ENCODE measurements around the gene SLX1A. TPM values are rescaled to one million over a fixed set of nuclear protein-coding genes. Genes with fewer than 3 reads are reported as not detected.

Gene SLX1A
- total RNA-seq, 1 experiment from 2014 or later, result 53.2 TPM

DNA sequence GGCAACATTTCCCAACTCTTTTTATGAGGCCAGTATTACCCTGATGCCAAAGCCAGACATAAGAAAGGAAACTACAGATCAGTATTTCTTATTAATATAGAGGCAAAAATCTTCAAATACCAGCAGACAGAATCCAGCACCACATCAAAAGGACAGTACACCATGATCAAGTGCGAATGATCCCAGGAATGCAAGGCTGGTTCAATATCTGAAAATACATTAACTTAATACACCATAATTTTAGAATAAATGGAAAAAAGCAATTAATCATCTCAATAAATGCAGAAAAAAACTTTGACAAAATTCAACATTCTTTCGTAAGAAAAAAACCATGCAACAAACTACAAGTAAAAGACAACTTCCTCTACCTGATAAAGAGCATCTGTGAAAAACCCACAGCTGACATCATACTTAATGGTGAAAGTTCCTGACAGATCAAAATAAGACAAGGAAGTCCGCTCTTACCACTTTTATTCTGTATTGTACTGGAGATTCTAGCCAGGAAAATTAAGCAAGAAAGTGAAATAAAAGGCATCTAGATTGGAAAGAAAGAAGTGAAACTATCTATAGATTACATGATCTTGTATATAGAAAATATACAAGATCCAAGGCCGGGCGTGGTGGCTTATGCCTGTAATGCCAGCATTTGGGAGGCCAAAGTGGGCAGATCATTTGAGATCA, 44.3 kb upstream of the SLX1A start:
- DNase-seq (ENCODE audit: low spot score), result no peak
- H3K9me3 Mint-ChIP-seq, result peaks cover 18% of the 10 kb centered on the region
- no peak overlapping the region for H3K4me3 Mint-ChIP-seq
- POLR2A ChIA-PET, result no interaction called here
- peaks cover 35% of the 10 kb centered on the region for H3K27me3 Mint-ChIP-seq (ENCODE audit: low read depth)
- H3K36me3 Mint-ChIP-seq, result no peaks in the 10 kb centered on the region; the same call in 1 of the 2 replicates
- TF ChIP-seq SMAD4 (CRISPR knock-in tag; IDR thresholded peaks at IDR 0.05), result no peak
- TF ChIP-seq, protein P1, sequence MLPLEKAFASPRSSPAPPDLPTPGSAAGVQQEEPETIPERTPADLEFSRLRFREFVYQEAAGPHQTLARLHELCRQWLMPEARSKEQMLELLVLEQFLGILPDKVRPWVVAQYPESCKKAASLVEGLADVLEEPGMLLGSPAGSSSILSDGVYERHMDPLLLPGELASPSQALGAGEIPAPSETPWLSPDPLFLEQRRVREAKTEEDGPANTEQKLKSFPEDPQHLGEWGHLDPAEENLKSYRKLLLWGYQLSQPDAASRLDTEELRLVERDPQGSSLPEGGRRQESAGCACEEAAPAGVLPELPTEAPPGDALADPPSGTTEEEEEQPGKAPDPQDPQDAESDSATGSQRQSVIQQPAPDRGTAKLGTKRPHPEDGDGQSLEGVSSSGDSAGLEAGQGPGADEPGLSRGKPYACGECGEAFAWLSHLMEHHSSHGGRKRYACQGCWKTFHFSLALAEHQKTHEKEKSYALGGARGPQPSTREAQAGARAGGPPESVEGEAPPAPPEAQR (CRISPR knock-in tag; IDR thresholded peaks at IDR 0.05), result no peak
- TF ChIP-seq, protein P2, sequence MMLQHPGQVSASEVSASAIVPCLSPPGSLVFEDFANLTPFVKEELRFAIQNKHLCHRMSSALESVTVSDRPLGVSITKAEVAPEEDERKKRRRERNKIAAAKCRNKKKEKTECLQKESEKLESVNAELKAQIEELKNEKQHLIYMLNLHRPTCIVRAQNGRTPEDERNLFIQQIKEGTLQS (CRISPR knock-in tag; conservative IDR thresholded peaks at IDR 0.05), result no peak
- TF ChIP-seq NFATC4 (CRISPR knock-in tag; IDR thresholded peaks at IDR 0.05), result no peak
- no peak for ATAC-seq
- H3K4me1 Mint-ChIP-seq, result no peaks in the 10 kb centered on the region
- CTCF ChIA-PET, result interaction anchor here (0.6 kb wide), 1 partner anchor 10 kb away, joined by 6 read pairs; no protein-coding TSS in a partner anchor
- H3K27ac Mint-ChIP-seq, result no peak overlapping the region

DNA sequence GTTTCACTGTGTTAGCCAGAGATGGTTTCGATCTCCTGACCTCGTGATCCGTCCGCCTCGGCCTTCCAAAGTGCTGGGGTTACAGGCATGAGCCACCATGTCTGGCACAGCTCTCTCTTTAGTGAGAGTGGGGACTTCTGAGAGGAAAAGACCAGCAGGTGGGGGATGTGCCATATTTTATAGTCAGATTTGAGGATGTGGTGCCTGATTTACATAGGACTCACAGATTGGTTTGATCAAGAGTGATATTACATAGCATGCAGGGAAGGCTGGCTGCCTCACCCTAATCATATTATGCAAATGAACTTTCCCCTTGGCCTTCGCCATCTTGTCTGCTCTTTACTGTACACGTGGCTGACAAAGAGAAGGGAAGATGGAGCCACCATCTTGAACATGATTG, 42.6 kb upstream of the SLX1A start:
- Mint-ChIP-seq H3K36me3 (no peaks in the 10 kb centered on the region; the same call in 1 of the 2 replicates), H3K9me3 (peaks cover 15% of the 10 kb centered on the region), H3K4me1 (no peaks in the 10 kb centered on the region), H3K27ac (no peak overlapping the region), H3K27me3 (ENCODE audit: low read depth) (peaks cover 35% of the 10 kb centered on the region), H3K4me3 (no peak overlapping the region)
- POLR2A ChIA-PET, result no interaction called here
- ATAC-seq (no peak), DNase-seq (ENCODE audit: low spot score) (no peak)
- CTCF ChIA-PET, result interaction anchor here (0.8 to 1.3 kb wide), 2 partner anchors 8 to 39 kb away, joined by 4 read pairs; no protein-coding TSS in a partner anchor
- TF ChIP-seq RORB (CRISPR knock-in tag; IDR thresholded peaks at IDR 0.05), result no peak
- TF ChIP-seq SMAD3 (CRISPR knock-in tag; IDR thresholded peaks at IDR 0.05; ENCODE audit: borderline replicate concordance), result no peak
- TF ChIP-seq, protein P3, sequence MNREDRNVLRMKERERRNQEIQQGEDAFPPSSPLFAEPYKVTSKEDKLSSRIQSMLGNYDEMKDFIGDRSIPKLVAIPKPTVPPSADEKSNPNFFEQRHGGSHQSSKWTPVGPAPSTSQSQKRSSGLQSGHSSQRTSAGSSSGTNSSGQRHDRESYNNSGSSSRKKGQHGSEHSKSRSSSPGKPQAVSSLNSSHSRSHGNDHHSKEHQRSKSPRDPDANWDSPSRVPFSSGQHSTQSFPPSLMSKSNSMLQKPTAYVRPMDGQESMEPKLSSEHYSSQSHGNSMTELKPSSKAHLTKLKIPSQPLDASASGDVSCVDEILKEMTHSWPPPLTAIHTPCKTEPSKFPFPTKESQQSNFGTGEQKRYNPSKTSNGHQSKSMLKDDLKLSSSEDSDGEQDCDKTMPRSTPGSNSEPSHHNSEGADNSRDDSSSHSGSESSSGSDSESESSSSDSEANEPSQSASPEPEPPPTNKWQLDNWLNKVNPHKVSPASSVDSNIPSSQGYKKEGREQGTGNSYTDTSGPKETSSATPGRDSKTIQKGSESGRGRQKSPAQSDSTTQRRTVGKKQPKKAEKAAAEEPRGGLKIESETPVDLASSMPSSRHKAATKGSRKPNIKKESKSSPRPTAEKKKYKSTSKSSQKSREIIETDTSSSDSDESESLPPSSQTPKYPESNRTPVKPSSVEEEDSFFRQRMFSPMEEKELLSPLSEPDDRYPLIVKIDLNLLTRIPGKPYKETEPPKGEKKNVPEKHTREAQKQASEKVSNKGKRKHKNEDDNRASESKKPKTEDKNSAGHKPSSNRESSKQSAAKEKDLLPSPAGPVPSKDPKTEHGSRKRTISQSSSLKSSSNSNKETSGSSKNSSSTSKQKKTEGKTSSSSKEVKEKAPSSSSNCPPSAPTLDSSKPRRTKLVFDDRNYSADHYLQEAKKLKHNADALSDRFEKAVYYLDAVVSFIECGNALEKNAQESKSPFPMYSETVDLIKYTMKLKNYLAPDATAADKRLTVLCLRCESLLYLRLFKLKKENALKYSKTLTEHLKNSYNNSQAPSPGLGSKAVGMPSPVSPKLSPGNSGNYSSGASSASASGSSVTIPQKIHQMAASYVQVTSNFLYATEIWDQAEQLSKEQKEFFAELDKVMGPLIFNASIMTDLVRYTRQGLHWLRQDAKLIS (CRISPR knock-in tag; IDR thresholded peaks at IDR 0.05; ENCODE audit: borderline replicate concordance), result no peak
- no peak for TF ChIP-seq NFYB (CRISPR knock-in tag; conservative IDR thresholded peaks at IDR 0.05; ENCODE audit: low read depth)
- TF ChIP-seq NFATC4 (CRISPR knock-in tag; IDR thresholded peaks at IDR 0.05), result no peak
- no peak for TF ChIP-seq EMX1 (CRISPR knock-in tag; IDR thresholded peaks at IDR 0.05)
- TF ChIP-seq, protein P4, sequence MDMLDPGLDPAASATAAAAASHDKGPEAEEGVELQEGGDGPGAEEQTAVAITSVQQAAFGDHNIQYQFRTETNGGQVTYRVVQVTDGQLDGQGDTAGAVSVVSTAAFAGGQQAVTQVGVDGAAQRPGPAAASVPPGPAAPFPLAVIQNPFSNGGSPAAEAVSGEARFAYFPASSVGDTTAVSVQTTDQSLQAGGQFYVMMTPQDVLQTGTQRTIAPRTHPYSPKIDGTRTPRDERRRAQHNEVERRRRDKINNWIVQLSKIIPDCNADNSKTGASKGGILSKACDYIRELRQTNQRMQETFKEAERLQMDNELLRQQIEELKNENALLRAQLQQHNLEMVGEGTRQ (CRISPR knock-in tag; IDR thresholded peaks at IDR 0.05), result no peak
- TF ChIP-seq MYBL2 (CRISPR knock-in tag; IDR thresholded peaks at IDR 0.05), result no peak
- TF ChIP-seq JUN (CRISPR knock-in tag; IDR thresholded peaks at IDR 0.05), result no peak
- TF ChIP-seq ZNF317 (CRISPR knock-in tag; IDR thresholded peaks at IDR 0.05; ENCODE audit: borderline replicate concordance, low read depth), result no peak
- TF ChIP-seq, protein P1 (CRISPR knock-in tag; IDR thresholded peaks at IDR 0.05), result no peak
- no peak for TF ChIP-seq SMAD4 (CRISPR knock-in tag; IDR thresholded peaks at IDR 0.05)
- TF ChIP-seq, protein P5, sequence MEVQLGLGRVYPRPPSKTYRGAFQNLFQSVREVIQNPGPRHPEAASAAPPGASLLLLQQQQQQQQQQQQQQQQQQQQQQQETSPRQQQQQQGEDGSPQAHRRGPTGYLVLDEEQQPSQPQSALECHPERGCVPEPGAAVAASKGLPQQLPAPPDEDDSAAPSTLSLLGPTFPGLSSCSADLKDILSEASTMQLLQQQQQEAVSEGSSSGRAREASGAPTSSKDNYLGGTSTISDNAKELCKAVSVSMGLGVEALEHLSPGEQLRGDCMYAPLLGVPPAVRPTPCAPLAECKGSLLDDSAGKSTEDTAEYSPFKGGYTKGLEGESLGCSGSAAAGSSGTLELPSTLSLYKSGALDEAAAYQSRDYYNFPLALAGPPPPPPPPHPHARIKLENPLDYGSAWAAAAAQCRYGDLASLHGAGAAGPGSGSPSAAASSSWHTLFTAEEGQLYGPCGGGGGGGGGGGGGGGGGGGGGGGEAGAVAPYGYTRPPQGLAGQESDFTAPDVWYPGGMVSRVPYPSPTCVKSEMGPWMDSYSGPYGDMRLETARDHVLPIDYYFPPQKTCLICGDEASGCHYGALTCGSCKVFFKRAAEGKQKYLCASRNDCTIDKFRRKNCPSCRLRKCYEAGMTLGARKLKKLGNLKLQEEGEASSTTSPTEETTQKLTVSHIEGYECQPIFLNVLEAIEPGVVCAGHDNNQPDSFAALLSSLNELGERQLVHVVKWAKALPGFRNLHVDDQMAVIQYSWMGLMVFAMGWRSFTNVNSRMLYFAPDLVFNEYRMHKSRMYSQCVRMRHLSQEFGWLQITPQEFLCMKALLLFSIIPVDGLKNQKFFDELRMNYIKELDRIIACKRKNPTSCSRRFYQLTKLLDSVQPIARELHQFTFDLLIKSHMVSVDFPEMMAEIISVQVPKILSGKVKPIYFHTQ (CRISPR knock-in tag; IDR thresholded peaks at IDR 0.05), result no peak
- TF ChIP-seq CREB1 (CRISPR knock-in tag; IDR thresholded peaks at IDR 0.05), result no peak
- no peak for TF ChIP-seq OVOL2 (CRISPR knock-in tag; IDR thresholded peaks at IDR 0.05; ENCODE audit: borderline replicate concordance)
- TF ChIP-seq, protein P6, sequence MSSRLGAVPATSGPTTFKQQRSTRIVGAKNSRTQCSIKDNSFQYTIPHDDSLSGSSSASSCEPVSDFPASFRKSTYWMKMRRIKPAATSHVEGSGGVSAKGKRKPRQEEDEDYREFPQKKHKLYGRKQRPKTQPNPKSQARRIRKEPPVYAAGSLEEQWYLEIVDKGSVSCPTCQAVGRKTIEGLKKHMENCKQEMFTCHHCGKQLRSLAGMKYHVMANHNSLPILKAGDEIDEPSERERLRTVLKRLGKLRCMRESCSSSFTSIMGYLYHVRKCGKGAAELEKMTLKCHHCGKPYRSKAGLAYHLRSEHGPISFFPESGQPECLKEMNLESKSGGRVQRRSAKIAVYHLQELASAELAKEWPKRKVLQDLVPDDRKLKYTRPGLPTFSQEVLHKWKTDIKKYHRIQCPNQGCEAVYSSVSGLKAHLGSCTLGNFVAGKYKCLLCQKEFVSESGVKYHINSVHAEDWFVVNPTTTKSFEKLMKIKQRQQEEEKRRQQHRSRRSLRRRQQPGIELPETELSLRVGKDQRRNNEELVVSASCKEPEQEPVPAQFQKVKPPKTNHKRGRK (CRISPR knock-in tag; IDR thresholded peaks at IDR 0.05; ENCODE audit: borderline replicate concordance), result no peak
- TF ChIP-seq, protein P7, sequence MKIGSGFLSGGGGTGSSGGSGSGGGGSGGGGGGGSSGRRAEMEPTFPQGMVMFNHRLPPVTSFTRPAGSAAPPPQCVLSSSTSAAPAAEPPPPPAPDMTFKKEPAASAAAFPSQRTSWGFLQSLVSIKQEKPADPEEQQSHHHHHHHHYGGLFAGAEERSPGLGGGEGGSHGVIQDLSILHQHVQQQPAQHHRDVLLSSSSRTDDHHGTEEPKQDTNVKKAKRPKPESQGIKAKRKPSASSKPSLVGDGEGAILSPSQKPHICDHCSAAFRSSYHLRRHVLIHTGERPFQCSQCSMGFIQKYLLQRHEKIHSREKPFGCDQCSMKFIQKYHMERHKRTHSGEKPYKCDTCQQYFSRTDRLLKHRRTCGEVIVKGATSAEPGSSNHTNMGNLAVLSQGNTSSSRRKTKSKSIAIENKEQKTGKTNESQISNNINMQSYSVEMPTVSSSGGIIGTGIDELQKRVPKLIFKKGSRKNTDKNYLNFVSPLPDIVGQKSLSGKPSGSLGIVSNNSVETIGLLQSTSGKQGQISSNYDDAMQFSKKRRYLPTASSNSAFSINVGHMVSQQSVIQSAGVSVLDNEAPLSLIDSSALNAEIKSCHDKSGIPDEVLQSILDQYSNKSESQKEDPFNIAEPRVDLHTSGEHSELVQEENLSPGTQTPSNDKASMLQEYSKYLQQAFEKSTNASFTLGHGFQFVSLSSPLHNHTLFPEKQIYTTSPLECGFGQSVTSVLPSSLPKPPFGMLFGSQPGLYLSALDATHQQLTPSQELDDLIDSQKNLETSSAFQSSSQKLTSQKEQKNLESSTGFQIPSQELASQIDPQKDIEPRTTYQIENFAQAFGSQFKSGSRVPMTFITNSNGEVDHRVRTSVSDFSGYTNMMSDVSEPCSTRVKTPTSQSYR (CRISPR knock-in tag; IDR thresholded peaks at IDR 0.05), result no peak
